ENCODE measurements around the gene ABCC1.
"Not testable (repeated sequence)": the region's sequence is repeated elsewhere in the genome, so short reads cannot be mapped to it uniquely, and the experiment has no call there.

Gene ABCC1

GRCh38 chr16:15946257-15947044 lies 3.0 kb upstream of the ABCC1 start:
- no peak for DNase-seq (ENCODE audit: low read depth)

GRCh38 chr16:15947983-15948509 lies 1.4 kb upstream of the ABCC1 start:
- no peak for DNase-seq (ENCODE audit: low read depth)

DNA sequence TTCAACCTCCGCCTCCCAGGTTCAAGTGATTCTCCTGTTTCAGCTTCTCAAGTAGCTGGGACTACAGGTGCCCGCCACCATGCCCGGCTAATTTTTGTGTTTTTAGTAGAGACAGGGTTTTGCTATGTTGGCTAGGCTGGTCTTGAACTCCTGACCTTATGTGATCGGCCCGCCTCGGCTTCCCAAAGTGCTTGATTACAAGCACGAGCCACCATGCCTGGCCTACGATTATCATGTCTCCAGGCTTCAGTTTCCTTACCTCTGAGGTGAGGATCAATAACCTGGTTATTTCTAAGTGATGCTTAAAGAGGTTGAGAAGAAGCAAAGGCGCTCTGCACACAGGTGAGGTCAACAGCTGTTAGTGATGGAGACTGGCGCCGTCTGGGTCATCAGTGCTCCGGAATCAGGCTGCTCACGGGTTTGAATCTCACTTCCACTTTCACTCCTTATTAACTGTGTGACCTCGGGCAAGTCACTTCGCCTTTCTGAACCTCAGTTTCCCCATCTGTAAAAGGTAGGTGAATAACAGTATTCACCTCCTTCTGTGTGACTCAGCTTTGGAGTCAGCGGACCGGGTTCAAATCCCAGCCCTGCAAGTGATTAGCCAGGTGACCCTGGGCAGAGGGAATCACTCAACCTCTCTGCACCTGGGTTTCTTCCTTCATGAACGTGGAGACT lies 745 bp upstream of the ABCC1 start:
- no peak for DNase-seq (ENCODE audit: low read depth)

DNA sequence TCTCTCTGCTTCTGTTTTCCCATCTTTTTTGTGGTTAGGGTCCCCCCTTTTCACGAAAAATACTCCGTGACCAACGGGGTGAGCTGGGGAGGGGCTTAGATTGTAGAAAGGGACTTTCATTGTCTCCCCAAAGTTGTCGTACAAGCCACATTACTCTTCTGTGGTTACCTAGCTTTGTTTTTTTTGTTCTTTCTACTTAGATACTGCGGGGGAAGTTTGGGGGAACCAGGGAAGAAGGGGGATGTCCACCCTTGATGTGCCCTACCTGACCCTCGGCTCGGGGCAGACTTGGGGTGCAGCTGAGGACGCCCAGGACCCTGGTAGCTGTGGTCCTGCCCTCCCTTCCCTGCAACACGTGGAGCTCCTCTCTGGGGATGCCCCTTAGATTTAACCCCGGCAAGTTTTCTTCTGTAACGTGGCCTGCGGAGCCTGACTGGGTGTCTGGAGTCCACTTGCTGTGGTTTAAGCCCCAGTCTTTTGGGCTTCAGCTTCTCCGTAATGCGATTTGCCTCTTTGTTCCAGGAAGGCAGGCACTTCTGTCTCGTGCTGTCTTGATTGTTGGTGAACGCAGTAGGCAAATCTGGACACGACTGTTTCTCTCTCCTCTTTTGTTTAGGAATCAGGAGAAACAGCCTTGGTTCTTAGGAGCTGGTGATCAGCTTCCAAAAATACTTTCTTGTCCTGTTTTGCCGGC lies 892 bp downstream of the ABCC1 start:
- DNase-seq (ENCODE audit: low read depth), result no peak

DNA sequence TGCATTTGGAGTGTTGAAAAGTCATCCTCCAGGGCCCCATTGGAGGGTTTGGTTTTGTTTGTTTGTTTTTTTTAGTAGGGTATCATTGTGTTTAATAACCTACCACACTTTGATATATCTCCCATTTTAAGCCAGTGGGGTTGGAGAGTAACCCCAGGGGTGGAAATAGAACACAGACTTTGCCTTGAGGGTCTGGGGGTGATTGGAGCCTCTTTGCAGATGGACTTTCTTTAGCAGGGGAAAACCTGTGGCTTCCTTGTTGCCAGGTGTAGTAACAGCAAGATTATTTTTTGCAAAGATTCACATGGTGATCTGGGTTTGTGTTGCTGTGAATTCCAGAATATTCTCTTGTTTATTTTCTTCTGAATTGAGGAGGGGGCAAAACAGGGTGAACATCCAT lies 1.5 kb downstream of the ABCC1 start:
- no peak for DNase-seq (ENCODE audit: low read depth)

DNA sequence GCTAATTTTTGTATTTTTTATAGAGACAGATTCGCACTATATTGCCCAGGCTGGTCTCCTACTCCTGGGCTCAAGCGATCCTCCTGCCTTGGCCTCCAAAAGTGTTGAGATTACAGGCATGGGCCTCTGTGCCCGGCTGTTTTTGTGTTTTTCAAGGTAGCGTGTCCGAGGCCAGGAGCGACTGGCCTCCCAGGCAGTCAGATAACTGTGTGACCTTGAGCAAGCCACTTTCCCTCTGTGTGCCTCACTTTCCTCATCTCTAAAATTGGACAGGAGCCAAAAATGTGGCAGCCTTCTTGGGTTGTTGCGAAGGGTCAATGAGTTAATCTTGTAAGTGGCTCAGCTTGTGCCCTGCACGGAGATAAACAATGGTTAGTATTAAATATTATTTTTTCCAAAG lies 2.4 kb downstream of the ABCC1 start:
- no peak for DNase-seq (ENCODE audit: low read depth)

DNA sequence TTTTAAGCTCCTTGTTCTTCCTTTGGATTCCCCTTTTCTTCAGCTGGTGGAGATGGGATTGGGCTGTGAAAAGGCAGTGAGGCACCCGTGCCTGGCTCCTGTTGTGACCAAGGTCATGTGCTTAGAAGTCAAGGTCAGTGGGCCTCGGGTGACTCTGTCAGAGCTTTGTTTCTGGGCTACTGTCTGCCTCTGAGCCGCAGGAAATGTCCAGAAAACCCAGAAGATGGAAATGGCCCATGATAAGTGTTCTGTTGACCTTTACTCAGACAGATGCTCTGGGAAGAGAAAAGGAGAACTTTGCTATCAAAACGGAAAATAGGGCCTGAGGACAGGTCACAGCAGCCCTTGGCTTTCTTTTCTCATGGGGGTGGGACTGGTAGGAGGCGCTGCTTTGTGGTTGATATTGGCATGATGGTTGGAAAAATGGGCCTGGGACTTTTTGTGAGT lies 2.9 kb downstream of the ABCC1 start:
- DNase-seq (ENCODE audit: low read depth), result no peak

DNA sequence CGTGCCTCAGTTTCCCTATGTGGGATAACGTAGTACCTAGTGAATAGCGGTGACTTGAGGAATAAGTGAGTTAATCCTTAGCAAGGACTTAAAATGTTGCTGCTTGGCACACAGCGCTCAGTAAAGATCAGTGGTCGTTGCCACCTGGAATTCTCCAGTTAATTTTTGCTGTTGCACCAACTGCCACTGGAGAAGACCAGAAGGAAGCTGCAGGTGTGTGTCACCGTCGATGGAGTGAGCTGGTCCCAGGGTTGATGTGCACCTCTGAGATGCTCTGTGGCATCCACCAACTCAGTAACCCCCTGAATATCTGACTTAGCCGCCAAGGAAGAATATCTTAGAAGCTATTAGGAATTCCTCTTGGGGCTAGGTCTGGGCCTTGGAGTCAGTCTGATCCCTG lies 4.1 kb downstream of the ABCC1 start:
- DNase-seq (ENCODE audit: low read depth), result no peak

- no peak for DNase-seq (ENCODE audit: low read depth)
Observed at GRCh38 chr16:15953929-15954813, 4.8 kb downstream of the ABCC1 start.

GRCh38 chr16:15954814-15955151 lies 5.4 kb downstream of the ABCC1 start:
- no peak for DNase-seq (ENCODE audit: low read depth)

DNA sequence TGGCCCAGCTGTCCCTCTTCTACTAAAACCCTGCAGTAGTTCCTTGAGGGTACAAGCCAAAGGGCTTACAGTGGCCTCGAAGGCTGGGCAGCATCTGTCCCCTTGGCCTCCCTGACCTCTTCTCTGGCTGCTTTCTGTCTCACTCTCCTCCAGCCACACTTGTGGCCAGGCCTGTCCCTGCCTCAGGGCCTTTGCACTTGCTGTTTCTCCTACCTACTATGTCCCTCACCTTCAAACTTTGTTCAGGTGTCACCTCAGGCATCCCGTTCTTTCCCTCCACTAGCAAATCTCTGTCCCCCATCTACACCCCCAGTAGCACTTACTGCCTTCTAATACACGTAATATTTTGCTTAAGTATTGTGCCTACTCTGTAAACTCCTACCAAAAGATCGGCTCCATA lies 6.0 kb downstream of the ABCC1 start:
- DNase-seq (ENCODE audit: low read depth), result no peak

GRCh38 chr16:15956106-15956505 lies 6.7 kb downstream of the ABCC1 start:
- DNase-seq (ENCODE audit: low read depth), result not testable (repeated sequence)

GRCh38 chr16:15958703-15959348 lies 9.4 kb downstream of the ABCC1 start:
- no peak for DNase-seq (ENCODE audit: low read depth)

GRCh38 chr16:15960124-15960971 lies 10.9 kb downstream of the ABCC1 start:
- DNase-seq (ENCODE audit: low read depth), result no peak

GRCh38 chr16:15961060-15961511 lies 11.7 kb downstream of the ABCC1 start:
- no peak for DNase-seq (ENCODE audit: low read depth)

- DNase-seq (ENCODE audit: low read depth), result no peak
Observed at GRCh38 chr16:15961571-15962090, 12.2 kb downstream of the ABCC1 start.

GRCh38 chr16:15963307-15963910 lies 14.0 kb downstream of the ABCC1 start:
- DNase-seq (ENCODE audit: low read depth), result no peak

- DNase-seq (ENCODE audit: low read depth), result no peak
Observed at GRCh38 chr16:15966420-15966819, 17.0 kb downstream of the ABCC1 start.

DNA sequence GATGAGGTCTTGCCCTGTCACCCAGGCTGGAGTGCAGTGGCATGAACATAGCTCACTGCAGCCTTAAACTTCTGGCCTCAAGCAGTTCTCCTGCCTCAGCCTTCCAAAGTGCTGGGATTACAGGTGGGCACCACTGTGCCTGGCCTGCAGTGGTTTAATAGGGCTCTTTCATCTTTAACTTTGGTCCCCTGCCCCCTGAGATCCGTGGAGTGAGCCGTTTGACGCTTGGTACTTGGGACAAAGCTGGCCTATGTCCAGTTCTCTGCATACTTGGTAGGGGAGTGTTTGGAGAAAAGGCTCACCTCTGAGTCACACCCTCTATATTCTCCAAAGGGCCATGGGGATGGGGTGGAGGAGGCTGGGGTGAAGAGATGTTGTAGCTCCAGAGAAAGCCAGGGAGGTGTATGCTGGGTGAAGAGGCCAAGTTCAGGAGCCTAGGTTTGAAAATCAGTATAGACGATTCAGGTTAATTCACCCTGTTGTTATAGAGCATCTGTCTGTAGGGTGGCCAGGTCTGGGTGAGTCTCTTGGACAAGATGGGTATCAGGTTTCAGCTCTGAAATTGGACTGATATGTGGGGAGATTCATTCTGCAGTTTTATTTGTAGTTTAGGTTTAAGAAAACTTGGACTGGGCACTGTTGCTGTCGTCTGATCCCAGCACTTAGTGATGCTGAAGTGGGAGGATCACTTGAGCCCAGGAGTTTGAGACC lies 17.6 kb downstream of the ABCC1 start:
- DNase-seq (ENCODE audit: low read depth), result peak; percentile 87
